ENCODE data around the gene C4orf51. TPM values are rescaled to one million over a fixed set of nuclear protein-coding genes. Genes with fewer than 3 reads are reported as not detected.
"Not testable (repeated sequence)": the region's sequence is repeated elsewhere in the genome, so short reads cannot be mapped to it uniquely, and the experiment has no call there.

The C4orf51 gene
- total and polyA plus RNA-seq, 4 donors, result not detected

DNA sequence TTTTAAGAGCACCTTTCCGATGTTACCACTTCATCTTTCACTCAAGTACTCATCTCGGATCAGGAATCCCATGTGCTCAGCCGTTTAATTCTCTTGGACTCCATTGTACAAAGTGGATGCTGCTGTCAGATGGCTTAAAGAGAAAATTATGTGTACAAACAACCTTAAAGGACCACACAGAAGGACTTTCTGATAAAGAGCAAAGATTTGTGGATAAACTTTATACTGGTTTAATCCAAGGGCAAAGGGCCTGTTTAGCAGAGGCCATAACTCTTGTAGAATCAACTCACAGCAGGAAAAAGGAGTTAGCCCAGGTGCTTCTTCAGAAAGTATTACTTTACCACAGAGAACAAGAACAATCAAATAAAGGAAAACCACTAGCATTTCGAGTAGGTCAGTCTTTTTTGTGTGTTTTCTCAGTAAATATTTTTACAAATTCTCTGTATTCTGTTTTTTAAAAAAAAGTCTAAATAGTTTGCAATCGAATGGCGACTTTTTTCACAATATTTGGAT lies 40.7 kb upstream of the C4orf51 start:
- H3K4me3 ChIP-seq (ENCODE audit: low read depth in 1 of 3, low read length in 3 of 3), result no peak overlapping the region
- 92% methylated on average over 6 of the region's 6 CpGs for WGBS
- H3K27ac ChIP-seq (ENCODE audit: low read depth in 1 of 2, low read length in 2 of 2), result no peak overlapping the region
- no peak overlapping the region for H3K9ac ChIP-seq (ENCODE audit: low read depth in 1 of 2, low read length in 2 of 2)
- H3K9me3 ChIP-seq (ENCODE audit: control insufficient read depth in 4 of 4, low read length in 3 of 4), result no peaks in the 10 kb centered on the region
- H3K36me3 ChIP-seq (ENCODE audit: control insufficient read depth in 4 of 4, insufficient read depth in 3 of 4, low read depth in 1 of 4, low read length in 3 of 4), result peaks cover 3 to 22% (median 8%) of the 10 kb centered on the region in 4 donors
- no peak for DNase-seq (ENCODE audit: low spot score)
- H3K27me3 ChIP-seq (ENCODE audit: control insufficient read depth in 4 of 4, insufficient read depth in 4 of 4, low read length in 3 of 4), result no peaks in the 10 kb centered on the region
- no peak for TF ChIP-seq RAD21 (IDR thresholded peaks at IDR 0.05)
- TF ChIP-seq, protein P1, sequence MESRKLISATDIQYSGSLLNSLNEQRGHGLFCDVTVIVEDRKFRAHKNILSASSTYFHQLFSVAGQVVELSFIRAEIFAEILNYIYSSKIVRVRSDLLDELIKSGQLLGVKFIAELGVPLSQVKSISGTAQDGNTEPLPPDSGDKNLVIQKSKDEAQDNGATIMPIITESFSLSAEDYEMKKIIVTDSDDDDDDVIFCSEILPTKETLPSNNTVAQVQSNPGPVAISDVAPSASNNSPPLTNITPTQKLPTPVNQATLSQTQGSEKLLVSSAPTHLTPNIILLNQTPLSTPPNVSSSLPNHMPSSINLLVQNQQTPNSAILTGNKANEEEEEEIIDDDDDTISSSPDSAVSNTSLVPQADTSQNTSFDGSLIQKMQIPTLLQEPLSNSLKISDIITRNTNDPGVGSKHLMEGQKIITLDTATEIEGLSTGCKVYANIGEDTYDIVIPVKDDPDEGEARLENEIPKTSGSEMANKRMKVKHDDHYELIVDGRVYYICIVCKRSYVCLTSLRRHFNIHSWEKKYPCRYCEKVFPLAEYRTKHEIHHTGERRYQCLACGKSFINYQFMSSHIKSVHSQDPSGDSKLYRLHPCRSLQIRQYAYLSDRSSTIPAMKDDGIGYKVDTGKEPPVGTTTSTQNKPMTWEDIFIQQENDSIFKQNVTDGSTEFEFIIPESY (IDR thresholded peaks at IDR 0.05), result no peak
- no peak for TF ChIP-seq SP1 (IDR thresholded peaks at IDR 0.05)
- no peak for TF ChIP-seq TAF1 (conservative IDR thresholded peaks at IDR 0.05)
- TF ChIP-seq YY1 (IDR thresholded peaks at IDR 0.05), result no peak
- TF ChIP-seq, protein P2, sequence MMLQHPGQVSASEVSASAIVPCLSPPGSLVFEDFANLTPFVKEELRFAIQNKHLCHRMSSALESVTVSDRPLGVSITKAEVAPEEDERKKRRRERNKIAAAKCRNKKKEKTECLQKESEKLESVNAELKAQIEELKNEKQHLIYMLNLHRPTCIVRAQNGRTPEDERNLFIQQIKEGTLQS (IDR thresholded peaks at IDR 0.05), result no peak
- TF ChIP-seq NR2F2 (IDR thresholded peaks at IDR 0.05), result no peak
- TF ChIP-seq RXRA (IDR thresholded peaks at IDR 0.05), result no peak
- TF ChIP-seq HNF4G (IDR thresholded peaks at IDR 0.05), result no peak
- TF ChIP-seq EGR1 (IDR thresholded peaks at IDR 0.05; ENCODE audit: low read depth in 2 of 2), result no peak
- TF ChIP-seq GABPA (IDR thresholded peaks at IDR 0.05 in 1 of 2, conservative IDR thresholded peaks at IDR 0.05 in 1 of 2), result no peak
- no peak for TF ChIP-seq HNF4A (conservative IDR thresholded peaks at IDR 0.05)
- no peak for TF ChIP-seq JUND (IDR thresholded peaks at IDR 0.05)
- TF ChIP-seq, protein P3, sequence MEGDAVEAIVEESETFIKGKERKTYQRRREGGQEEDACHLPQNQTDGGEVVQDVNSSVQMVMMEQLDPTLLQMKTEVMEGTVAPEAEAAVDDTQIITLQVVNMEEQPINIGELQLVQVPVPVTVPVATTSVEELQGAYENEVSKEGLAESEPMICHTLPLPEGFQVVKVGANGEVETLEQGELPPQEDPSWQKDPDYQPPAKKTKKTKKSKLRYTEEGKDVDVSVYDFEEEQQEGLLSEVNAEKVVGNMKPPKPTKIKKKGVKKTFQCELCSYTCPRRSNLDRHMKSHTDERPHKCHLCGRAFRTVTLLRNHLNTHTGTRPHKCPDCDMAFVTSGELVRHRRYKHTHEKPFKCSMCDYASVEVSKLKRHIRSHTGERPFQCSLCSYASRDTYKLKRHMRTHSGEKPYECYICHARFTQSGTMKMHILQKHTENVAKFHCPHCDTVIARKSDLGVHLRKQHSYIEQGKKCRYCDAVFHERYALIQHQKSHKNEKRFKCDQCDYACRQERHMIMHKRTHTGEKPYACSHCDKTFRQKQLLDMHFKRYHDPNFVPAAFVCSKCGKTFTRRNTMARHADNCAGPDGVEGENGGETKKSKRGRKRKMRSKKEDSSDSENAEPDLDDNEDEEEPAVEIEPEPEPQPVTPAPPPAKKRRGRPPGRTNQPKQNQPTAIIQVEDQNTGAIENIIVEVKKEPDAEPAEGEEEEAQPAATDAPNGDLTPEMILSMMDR (IDR thresholded peaks at IDR 0.05; ENCODE audit: low read depth, low read length, missing input control), result no peak
- TF ChIP-seq, protein P4, sequence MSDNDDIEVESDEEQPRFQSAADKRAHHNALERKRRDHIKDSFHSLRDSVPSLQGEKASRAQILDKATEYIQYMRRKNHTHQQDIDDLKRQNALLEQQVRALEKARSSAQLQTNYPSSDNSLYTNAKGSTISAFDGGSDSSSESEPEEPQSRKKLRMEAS (IDR thresholded peaks at IDR 0.05), result no peak
- TF ChIP-seq, protein P5, sequence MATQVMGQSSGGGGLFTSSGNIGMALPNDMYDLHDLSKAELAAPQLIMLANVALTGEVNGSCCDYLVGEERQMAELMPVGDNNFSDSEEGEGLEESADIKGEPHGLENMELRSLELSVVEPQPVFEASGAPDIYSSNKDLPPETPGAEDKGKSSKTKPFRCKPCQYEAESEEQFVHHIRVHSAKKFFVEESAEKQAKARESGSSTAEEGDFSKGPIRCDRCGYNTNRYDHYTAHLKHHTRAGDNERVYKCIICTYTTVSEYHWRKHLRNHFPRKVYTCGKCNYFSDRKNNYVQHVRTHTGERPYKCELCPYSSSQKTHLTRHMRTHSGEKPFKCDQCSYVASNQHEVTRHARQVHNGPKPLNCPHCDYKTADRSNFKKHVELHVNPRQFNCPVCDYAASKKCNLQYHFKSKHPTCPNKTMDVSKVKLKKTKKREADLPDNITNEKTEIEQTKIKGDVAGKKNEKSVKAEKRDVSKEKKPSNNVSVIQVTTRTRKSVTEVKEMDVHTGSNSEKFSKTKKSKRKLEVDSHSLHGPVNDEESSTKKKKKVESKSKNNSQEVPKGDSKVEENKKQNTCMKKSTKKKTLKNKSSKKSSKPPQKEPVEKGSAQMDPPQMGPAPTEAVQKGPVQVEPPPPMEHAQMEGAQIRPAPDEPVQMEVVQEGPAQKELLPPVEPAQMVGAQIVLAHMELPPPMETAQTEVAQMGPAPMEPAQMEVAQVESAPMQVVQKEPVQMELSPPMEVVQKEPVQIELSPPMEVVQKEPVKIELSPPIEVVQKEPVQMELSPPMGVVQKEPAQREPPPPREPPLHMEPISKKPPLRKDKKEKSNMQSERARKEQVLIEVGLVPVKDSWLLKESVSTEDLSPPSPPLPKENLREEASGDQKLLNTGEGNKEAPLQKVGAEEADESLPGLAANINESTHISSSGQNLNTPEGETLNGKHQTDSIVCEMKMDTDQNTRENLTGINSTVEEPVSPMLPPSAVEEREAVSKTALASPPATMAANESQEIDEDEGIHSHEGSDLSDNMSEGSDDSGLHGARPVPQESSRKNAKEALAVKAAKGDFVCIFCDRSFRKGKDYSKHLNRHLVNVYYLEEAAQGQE (IDR thresholded peaks at IDR 0.05), result no peak
- no peak for TF ChIP-seq FOXA2 (IDR thresholded peaks at IDR 0.05)
- H3K4me1 ChIP-seq (ENCODE audit: control insufficient read depth in 4 of 4, insufficient read depth in 4 of 4, low read length in 3 of 4), result no peaks in the 10 kb centered on the region

DNA sequence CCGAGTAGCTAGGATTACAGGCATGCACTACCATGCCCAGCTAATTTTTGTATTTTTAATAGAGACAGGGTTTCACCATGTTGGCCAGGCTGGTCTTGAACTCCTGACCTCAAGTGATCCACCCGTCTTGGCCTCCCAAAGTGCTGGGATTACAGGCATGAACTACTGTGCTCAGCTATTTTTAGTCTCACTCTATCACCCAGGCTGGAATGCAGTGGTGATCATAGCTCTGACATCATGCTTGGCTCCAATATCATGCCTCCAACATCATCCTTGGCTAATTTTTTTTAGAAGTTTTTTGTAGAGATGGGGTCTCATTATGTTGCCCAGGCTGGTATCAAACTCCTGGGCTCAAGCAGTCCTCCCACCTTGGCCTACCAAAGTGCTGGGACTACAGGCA lies 39.7 kb upstream of the C4orf51 start:
- not testable (repeated sequence) for H3K9ac ChIP-seq (ENCODE audit: low read depth in 1 of 2, low read length in 2 of 2); H3K9me3 ChIP-seq (ENCODE audit: control insufficient read depth in 4 of 4, low read length in 3 of 4); H3K4me1 ChIP-seq (ENCODE audit: control insufficient read depth in 4 of 4, insufficient read depth in 4 of 4, low read length in 3 of 4); H3K27ac ChIP-seq (ENCODE audit: low read depth in 1 of 2, low read length in 2 of 2); DNase-seq (ENCODE audit: low spot score); H3K4me3 ChIP-seq (ENCODE audit: low read depth in 1 of 3, low read length in 3 of 3); H3K27me3 ChIP-seq (ENCODE audit: control insufficient read depth in 4 of 4, insufficient read depth in 4 of 4, low read length in 3 of 4)
- 77% methylated on average over 2 of the region's 2 CpGs for whole genome bisulfite sequencing
- H3K36me3 ChIP-seq (ENCODE audit: control insufficient read depth in 4 of 4, insufficient read depth in 3 of 4, low read depth in 1 of 4, low read length in 3 of 4), result peaks cover 3 to 23% (median 9%) of the 10 kb centered on the region in 4 donors

Measured in liver (tissue), 9 donors.